GM19035 (cell line): Measurements from ENCODE around the gene TBC1D20.
A peak's percentile ranks its signal among the peaks of the same experiment; 100 is the strongest.

Source experiments
- ATAC-seq: cut with Tn5 transposase; IDR thresholded peaks from one replicate; pipeline ENCODE4 v1.9.1; 2021; ENCODE audit not compliant: unreplicated experiment

The TBC1D20 gene

DNA sequence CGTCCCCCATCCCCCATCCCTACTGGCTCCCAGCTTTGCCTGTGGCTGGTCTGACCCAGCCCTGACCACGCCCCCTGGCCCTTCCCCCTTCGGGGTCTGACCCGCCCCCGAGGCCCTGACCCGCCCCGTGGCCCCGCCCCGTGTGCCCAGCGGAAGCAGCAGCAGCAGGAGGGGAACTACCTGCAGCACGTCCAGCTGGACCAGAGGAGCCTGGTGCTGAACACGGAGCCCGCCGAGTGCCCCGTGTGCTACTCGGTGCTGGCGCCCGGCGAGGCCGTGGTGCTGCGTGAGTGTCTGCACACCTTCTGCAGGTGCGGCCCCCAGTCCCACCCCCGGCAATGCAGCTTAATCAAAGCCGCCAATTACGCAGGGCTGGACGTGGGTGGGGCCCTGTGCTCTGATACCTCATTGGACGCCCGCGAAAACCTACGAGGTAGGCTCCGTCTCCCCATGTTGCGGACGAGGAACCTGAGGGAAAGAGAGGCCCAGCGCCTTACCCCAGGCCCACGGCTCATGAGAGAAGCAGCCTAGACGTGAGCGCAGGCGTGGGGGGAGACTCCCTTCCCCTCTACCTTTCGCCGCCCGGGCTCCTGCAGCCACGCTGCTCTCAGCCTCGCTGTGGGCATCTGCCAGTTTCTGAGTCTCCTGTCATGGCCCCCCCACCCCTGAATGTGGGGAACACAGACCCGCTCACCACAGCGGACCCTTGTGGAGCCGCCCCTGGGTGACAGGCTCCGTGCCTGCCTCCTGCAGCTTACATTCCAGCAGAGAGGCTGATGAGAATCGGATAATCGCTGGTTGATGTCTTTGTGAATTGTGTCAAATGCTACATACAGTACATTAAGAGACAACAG, 41.4 kb downstream of the TBC1D20 start:
- no peak for ATAC-seq

- ATAC-seq = no peak
These were observed 42.1 kb downstream of the TBC1D20 start for GRCh38 chr20:420166-420620.

DNA sequence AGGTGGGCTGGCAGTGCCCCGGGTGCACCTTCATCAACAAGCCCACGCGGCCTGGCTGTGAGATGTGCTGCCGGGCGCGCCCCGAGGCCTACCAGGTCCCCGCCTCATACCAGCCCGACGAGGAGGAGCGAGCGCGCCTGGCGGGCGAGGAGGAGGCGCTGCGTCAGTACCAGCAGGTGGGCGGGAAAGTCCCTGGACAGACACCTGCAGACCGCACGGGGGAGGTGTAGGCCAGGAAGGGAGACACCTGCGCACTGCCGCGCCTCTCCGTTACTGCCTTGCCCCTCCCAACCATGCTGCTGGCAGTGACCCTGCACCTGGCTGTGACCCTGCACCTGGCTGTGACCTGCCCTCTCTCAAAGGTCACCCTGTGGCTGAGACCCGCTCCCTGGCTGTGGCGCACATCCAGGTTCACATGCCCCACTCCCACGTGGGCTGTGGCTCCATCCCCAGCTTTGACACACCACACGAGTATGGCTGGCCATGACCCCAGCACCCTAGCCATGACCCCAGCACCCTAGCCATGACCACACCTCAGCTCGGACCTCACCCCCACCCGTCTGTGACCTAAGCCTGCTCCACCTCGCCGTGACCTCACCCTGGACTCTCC, 42.7 kb downstream of the TBC1D20 start:
- ATAC-seq = no peak

GRCh38 chr20:418858-419365, 43.4 kb downstream of the TBC1D20 start:
- ATAC-seq = no peak

DNA sequence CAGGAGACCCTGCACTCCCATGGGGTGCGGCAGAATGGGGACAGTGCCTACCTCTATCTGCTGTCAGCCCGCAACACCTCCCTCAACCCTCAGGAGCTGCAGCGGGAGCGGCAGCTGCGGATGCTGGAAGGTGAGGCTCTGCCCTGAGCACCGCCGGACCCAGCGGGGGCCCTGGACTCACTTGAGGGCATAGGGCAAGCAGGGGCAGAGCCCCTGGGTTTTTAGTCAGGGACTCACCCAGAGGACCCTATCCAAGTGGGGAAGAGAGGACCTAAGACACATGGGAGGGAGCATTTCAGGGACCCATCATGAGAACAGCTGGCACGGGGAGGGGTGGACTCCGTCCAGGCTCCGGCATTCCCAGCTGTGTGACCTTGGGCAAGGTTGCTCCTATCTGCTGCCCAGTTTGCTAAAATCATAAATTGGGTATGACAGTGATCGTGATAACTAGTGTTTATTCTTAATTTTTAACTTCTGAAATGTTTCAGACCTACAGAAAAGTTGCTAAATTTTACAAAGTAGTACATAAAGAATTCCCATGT, 44.5 kb downstream of the TBC1D20 start:
- ATAC-seq = no peak

GRCh38 chr20:416950-417800, 45.2 kb downstream of the TBC1D20 start:
- ATAC-seq = no peak

GRCh38 chr20:415820-416322, 46.5 kb downstream of the TBC1D20 start:
- ATAC-seq = no peak

DNA sequence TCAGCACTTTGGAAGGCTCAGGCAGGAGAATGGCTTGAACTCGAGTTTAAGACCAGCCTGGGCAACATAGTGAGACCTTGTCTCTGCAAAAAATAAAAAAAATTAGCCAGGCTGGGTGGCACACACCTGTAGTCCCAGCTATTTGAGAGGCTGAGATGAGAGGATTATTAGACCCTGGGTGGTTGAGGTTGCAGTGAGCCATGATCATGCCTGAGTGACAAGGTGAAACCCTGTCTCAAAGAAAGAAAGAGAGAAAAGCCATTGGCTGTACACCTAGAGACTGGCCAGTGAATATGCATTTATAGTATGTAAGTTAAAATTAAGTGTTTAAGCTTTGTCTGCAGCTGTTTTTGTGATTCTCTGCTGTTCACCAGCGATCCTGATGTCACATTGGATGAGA, 48.2 kb downstream of the TBC1D20 start:
- no peak for ATAC-seq

DNA sequence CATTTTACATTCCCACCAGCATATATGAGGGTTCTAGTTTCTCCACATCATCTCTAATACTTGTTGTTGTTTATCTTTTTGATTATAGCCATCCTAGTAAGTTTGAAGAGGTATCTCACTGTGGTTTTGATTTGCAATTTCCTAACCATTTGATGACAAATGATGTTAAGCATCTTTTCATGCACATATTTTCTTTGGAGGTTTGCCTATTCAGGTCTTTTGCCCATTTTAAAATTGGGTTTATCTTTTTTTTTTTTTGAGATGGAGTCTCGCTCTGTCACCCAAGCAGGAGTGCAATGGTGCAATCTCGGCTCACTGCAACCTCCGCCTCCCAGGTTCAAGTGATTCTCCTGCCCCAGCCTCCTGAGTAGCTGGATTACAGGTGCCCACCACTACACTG, 50.3 kb downstream of the TBC1D20 start:
- no peak for ATAC-seq

- ATAC-seq = no peak
These were observed 52.4 kb downstream of the TBC1D20 start for GRCh38 chr20:409697-410559.

DNA sequence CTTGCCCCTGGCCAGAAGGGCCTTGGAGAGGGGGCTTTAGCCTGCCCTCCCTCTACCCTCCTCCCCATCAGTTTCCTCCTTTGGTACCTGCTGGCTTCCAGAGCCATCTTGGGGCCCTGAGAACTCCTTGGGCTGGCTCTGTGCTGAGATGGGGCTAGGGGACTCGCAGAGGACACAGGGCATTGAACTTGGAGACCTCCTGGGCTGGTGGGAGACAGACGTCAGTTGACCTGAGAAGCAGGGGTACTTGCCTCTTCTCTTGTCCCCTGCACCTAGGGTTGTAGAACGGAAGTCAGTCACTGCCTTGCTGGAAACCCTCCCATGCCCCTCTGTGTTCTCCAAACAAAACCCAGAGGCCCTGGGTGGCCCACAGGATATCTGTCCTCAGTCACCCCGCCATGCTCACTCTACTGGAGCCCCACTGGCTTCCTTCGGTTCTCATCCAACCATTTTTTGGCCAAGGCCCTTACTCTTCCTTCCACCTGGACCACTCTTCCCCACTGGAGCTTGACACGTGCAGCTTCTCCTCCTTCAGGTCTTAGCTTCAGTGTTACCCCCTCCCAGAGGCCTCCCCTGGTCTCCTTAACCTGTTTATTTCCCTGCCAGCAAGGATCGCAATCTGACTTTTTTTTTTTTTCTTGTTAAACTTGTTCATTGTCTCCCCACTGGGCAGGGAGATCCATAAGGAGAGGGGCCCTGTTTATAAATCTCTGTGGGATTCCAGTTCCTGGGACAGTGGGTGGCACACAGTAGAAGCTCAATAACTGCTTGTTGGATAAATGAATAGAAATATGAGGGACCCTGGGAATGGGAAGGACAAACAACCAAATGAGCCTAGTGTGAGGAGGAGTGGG, 53.3 kb downstream of the TBC1D20 start:
- ATAC-seq = peak; percentile 16

DNA sequence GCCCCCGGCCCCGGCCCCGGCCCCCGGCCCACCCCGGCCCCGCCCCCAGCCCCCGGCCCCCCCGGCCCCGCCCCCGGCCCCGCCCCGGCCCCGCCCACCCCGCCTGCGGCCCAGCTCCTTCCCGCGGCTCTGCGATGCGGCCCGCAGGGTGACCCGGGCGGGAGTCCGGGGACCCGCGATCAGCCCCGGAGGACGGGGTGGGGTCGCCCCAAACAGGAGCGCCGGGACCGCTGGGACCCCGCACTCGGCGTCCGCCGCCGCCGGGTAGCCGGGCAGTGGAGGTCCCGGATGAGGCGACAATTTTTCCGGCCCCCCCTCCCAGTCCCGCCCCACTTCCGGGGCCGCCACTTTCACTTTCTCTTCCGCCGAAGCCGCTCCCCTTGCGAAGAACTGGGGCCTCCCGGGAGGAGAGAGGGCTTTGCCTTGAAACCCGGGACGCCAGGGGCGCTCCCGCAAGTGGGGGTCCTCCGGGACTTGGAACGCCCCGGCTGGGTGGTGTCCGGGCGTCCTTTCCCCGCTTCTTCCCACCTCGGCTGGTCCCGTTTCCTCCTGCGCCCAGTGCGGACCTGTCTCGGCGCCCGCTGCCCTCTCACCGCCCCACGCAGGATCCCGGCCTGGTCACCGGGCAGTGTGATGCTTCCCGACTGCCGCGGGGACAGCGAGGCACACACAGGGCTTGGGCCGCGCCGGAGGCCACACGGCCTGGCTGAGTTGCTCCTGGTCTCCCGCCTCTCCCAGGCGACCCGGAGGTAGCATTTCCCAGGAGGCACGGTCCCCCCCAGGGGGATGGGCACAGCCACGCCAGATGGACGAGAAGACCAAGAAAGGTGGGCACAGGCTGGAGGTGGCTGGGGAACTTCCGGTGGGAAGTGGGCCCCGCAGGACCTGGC, 54.1 kb downstream of the TBC1D20 start, which contains the start of gene RBCK1:
Gene RBCK1 (plus strand): TSS at position 347 of the 890 bp plus-strand sequence. CDS start 459 bp downstream, at position 806.
- peak; percentile 60 for ATAC-seq

GRCh38 chr20:407133-407952, 55.0 kb downstream of the TBC1D20 start:
- peak; percentile 66 for ATAC-seq

DNA sequence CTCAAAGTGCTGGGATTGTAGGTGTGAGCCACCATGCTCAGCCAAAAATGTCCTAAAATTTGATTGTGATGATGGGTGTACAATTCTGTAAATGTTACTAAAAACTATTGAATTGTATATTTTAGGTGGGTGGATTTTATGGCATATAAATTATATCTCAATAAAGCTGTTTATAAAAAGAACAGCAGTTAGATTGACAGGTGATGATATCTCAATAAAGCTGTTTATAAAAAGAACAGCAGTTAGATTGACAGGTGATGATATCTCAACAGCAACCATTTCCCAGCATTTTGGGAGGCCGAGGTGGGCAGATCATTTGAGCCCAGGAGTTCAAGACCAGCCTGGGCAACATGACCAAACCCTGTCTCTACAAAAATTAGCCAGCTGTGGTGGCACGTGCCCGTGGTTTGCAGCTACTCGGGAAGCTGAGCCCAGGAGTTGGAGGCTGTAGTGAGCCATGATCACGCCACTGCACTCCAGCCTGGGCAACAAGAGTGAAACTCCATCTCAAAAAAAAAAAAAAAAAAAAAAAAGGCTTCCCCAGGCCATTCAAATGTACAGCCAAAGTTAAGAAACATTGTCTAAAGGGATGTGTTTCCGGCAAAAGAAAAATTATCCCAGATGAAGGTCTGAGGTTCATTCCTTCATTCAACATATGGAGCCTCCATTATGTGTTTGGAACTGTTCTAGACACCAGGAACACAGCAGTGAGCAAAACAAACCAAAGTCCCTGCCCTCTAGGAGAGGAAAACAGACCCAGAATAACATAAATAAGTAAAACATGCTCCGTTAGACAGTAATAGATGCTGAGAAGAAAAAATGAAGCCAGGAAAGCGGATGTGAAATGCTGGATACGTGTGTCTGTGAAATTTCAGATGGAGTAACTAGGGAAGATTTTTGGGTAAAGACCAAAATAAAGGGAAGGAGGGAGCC, 55.9 kb downstream of the TBC1D20 start:
- no peak for ATAC-seq

GRCh38 chr20:404088-404487, 58.2 kb downstream of the TBC1D20 start:
- ATAC-seq = no peak

DNA sequence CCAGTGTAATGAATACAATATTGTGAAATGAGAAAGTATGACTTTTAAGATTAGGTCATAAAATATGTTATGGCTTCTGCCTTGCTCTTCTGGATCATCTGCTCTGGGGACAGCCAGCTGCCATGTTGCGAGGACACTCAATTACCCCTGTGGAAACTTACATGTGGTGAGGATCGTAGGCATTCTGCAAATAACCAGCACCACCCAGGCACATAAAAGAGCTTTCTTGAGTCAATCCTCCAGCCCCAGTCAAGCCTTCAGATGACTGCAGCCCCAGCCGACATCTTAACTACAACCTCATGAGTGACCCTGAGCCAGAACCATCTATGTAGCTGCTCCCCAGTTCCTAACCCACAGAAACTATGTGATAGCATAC, 58.8 kb downstream of the TBC1D20 start:
- no peak for ATAC-seq
